Stimulated activated CD4-positive, alpha-beta T cell treated with anti-CD3 and anti-CD28 coated beads, Interleukin-1b, Interleukin-23, amount 100 ng/mL, for 4 hours (primary cell): Measurements from ENCODE around the gene PIP5K1C.
A peak's percentile ranks its signal among the peaks of the same experiment; 100 is the strongest.

Experiments used
- DNase-seq, 2 donors: peaks; one replicate each; pipeline ENCODE4 v3.0.0-alpha.2; 2020; ENCODE audit warnings: low read depth in 2 of 2

The PIP5K1C gene

DNA sequence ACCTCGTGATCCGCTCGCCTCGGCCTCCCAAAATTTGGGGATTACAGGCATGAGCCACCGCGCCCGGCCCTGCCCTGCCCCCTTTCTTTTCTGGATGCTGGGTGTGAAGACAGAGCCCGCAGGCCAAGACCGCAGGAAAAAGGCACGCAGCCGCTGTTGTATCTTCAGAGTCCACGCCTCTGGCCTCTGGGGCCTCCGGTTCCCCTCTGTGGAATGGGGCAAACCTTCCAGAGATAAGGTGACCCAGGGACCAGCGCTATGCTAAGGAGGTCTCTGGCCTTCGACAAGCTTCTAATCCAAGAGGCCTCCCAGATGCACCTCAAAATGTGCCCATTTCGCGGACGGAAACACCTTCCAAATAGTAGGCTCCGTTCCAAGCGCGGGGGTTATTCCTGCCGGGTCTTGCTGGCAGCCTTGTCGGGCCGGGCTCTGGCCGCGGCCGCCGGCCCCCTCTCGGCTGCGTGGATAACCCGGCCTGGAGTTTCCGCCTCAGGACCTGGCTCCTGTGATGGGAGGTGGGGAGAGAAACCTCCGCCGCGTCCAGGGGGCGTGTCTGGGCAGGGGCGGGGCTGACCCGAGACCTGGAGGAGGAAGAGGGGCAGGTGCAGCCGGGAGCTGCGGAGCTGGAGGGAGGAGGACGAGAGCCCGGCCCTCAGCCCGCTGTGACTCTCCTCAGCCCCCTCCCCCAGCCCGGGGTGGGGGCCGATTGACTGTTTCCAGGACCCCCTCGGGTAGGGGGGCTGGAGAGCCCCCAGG is 21.0 kb upstream of the PIP5K1C start:
- DNase-seq, result peak; percentile 77 to 86

DNA sequence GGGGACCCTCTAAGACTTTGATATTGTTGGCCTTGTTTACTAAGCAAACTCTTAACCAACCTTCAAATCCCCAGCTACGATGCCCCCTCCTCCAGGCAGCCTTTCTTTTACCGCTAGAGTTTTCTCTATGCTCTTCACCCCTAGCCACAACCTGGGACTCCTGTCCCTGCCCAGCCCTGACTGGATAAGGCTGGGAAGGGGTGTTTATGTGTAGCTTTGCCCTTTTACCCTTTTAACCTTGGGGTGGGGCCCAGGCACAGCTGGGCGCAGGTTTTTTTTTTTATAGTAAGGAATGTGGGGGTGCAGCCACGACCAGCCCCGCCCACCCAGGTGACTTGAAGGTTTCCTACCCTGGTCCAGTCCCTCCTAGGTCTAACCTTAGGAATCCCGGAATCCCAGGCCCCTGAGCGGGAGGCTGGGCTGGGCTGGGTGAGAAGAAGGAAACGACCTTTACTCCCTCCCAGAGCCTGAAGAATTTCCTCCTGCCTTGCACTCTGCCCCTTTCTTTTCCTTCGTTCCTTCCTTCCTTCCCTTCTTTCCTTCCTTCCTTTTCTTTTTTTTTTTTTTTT is 20.2 kb upstream of the PIP5K1C start:
- no peak for DNase-seq

DNA sequence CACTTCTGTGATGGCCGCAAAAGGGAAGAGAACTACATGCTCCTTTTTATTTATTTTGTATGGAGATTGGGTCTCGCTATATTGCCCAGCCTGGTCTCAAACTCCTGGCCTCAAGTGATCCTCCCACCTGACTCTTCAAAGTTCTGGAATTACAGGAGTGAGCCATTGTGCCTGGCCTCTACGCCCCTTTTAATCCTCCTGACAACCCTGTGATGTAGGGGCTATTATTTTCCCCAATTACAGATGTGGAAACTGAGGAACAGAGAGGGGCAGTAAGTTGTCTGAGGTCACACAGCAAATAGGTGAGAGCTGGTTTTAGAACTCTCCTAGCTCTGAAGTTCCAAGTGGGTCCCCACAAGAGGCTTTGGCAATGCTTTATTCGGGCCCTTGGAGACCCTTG is 19.6 kb upstream of the PIP5K1C start:
- no peak for DNase-seq

- no peak for DNase-seq
These were observed 15.9 kb upstream of the PIP5K1C start for GRCh38 chr19:3716147-3716668.

- no peak for DNase-seq
These were observed 12.7 kb upstream of the PIP5K1C start for GRCh38 chr19:3712663-3713611.

- DNase-seq, result no peak
These were observed 10.1 kb upstream of the PIP5K1C start for GRCh38 chr19:3710265-3710812.

GRCh38 chr19:3708207-3708931 is 8.1 kb upstream of the PIP5K1C start, which contains the start of gene TJP3:
Gene TJP3, plus strand, starts transcription at chr19:3708384. Its CDS starts 20,049 bp downstream, at chr19:3728433.
- DNase-seq, result no peak

GRCh38 chr19:3707868-3708206 is 7.6 kb upstream of the PIP5K1C start:
- DNase-seq, result no peak

DNA sequence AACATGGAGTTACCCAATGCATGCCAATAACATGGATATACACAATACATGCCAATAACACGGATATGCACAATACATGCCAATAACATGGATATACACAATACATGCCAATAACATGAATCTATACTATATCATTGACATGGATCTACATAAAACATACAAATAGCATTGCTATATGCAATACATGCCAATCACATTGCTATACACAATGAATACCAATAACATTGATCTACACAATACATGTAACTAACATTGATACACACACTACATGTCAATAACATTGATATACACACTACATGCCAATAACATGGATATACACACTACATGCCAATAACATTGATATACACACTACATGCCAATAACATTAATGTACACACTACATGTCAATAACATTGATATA is 932 bp upstream of the PIP5K1C start:
- DNase-seq, result no peak

GRCh38 chr19:3699741-3700241 is 477 bp downstream of the PIP5K1C start:
- no peak for DNase-seq

GRCh38 chr19:3698974-3699740 is 1.1 kb downstream of the PIP5K1C start:
- DNase-seq, result no peak

GRCh38 chr19:3698386-3698950 is 1.8 kb downstream of the PIP5K1C start:
- DNase-seq, result no peak

DNA sequence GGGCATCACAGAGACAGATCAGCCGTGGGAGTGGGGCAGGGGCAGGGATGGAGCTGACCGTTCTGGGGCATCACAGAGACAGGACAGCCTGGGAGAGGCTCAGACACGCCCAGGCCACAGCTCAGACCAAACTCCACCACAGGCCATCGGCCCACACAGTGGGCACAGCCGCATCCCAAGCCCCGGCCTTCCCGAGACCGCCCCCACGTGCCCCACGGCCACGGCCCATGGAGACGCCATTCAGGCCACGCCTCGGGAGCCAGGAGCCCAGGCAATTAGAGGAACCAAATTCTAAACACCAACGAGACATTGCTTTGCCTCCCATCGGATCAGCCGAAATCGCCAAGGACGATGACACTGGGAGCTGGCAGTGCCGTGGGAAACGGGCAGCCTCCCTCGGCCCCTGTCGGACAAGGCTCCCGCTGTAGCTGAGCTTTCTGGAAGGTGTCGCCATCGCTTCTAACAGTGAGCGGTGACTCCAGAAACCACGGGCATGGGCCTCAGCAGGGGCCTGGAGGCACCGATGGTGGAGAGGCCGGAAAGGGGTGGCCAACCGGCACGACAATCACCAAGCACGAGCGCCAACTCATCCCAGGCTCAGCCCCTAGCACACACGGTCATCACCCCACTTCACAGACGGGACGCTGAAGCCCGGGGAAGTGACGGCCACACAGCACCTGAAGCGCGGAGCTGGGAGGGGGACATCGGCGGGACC is 2.4 kb downstream of the PIP5K1C start:
- DNase-seq, result no peak

GRCh38 chr19:3697094-3697493 is 3.2 kb downstream of the PIP5K1C start:
- DNase-seq, result no peak

DNA sequence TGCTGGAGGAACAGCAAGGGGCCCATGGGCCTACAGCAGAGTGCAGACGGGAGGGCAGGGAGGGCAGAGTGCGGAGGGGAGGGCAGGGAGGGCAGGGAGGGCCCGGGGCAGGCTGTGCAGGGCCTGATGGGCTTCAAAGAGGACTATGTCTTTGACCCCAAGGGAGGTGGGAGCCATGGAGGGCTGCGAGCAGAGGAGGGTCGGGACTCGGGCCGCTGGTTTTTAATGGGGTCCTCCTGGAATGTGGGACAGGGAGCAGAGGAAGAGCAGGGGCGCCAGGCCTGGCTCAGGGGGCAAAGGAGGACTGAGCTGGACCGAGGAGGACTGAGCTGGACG is 3.6 kb downstream of the PIP5K1C start:
- no peak for DNase-seq

GRCh38 chr19:3695986-3696659 is 4.1 kb downstream of the PIP5K1C start:
- DNase-seq, result no peak

DNA sequence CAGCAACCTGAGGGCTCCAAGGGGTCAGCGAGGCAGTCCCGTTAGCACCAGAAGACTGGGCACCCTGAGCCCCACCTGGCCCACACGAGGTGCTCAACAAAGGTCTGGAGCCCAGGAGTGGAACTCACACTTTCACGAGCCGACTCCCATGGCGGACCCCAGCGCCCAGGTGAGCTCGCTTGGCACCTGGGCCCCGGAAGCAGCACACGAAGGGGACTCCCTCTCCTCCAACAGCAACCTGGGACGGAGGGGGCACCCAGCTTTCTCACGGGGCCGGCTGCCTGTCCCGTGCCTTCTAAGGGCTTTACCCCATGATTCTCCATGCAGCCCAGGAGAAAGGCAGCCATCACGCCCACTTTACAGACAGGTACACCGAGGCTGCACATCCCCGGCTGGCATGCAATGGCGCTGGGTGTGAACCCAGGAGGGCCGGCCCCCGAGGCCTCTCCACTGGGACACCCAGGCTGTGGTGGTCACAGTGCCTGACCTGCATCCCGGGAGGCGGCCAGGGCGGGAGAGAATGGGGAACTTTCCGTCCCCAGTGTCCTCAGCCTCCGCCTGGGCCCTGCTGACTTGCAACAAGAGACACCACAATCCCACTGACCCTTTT is 5.0 kb downstream of the PIP5K1C start:
- no peak for DNase-seq

DNA sequence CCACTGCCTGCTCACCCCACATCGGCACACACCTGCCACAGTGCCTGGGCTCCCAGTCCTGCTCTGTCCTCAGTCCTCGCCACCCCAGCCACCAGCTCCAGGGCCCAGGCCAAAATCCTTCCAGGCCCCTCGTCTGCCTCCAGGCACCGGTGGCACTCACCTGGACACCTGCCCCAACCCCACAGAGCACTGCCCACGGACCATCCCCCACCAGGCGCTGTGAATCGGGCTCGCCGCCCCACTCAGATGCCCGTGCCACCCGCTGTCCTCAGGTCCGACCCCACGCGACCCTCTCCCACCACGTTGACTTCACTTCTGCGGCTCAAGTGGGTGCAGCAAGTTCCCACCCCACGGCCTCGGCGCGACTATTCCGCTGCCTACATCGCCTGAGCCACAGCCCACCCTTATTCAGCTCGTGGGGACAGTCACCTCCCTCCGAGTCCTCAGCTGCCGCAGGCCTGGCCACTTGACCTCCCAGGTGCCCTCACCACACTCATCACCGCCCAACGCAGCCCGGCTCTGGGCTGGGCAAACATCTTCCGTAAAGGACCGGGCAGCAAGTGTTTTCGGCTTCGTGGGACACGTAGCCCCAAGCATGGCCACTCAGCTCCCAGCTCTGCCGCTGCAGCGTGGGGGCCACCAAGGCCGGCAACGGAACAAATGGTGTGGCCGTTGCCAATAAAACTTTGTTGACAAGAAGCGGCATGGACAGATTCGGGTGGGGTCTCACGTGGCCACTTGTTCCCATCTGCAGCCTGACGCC is 5.7 kb downstream of the PIP5K1C start:
- no peak for DNase-seq
